GM23338 (cell line): ENCODE results near the gene B3GALT5. TPM values are rescaled to one million over a fixed set of nuclear protein-coding genes. Genes with fewer than 3 reads are reported as not detected.

Experiments used
- ATAC-seq: fragments of 200-7000 bp; cut with Tn5 transposase; 3 replicates; pipeline ENCODE4 v1.9.1; 2020
- DNase-seq: peaks from one replicate; pipeline ENCODE4 v3.0.0-alpha.2; 2015; ENCODE audit warnings: low spot score
- H2AFZ ChIP-seq: fragments of 200-600 bp; sonication (generic); 2 replicates; pipeline ENCODE4 v1.8.0; 2016; ENCODE audit warnings: antibody characterized with exemption, mild to moderate bottlenecking, moderate library complexity
- H3F3A ChIP-seq: fragments of 200-600 bp; sonication (generic); replicated peaks from 2 replicates; pipeline ENCODE4 v1.8.0; 2017; ENCODE audit warnings: antibody characterized with exemption, mixed run types, low read depth
- H3K27ac ChIP-seq: fragments of 200-600 bp; sonication (generic); 2 replicates; pipeline ENCODE4 v1.6.1; 2016; ENCODE audit warnings: low read depth
- H3K27me3 ChIP-seq: fragments of 200-600 bp; sonication (generic); 2 replicates; pipeline ENCODE4 v1.8.0; 2016; ENCODE audit warnings: mild to moderate bottlenecking, mixed run types, moderate library complexity; ENCODE audit not compliant: insufficient read depth
- H3K36me3 ChIP-seq: fragments of 200-600 bp; sonication (generic); 2 replicates; pipeline ENCODE4 v1.8.0; 2016; ENCODE audit warnings: mild to moderate bottlenecking; ENCODE audit not compliant: insufficient read depth
- H3K4me1 ChIP-seq: fragments of 200-600 bp; sonication (generic); 2 replicates; pipeline ENCODE4 v1.8.0; 2016; ENCODE audit warnings: mild to moderate bottlenecking, moderate library complexity; ENCODE audit not compliant: insufficient read depth
- H3K4me2 ChIP-seq: fragments of 200-600 bp; sonication (generic); 2 replicates; pipeline ENCODE4 v1.7.1; 2017; ENCODE audit warnings: mixed run types
- H3K4me3 ChIP-seq: fragments of 200-600 bp; sonication (generic); 2 replicates; pipeline ENCODE4 v1.6.1; 2016; ENCODE audit warnings: mixed run types
- H3K79me2 ChIP-seq: fragments of 200-600 bp; sonication (generic); replicated peaks from 2 replicates; pipeline ENCODE4 v1.8.0; 2017; ENCODE audit warnings: mild to moderate bottlenecking; ENCODE audit not compliant: insufficient read depth
- H3K9me2 ChIP-seq: fragments of 200-600 bp; sonication (generic); 2 replicates; pipeline ENCODE4 v1.8.0; 2017; ENCODE audit not compliant: insufficient read depth
- H4K20me1 ChIP-seq: fragments of 200-600 bp; sonication (generic); replicated peaks from 2 replicates; pipeline ENCODE4 v1.8.0; 2017; ENCODE audit warnings: mild to moderate bottlenecking; ENCODE audit not compliant: insufficient read depth
- H3K27ac Mint-ChIP-seq: 2 replicates; pipeline ENCODE4 v1.8.0; 2020; ENCODE audit warnings: inconsistent platforms, mild to moderate bottlenecking, moderate library complexity, mixed read lengths
- H3K27me3 Mint-ChIP-seq: 3 replicates; pipeline ENCODE4 v1.8.0; 2022; ENCODE audit warnings: low read depth, mild to moderate bottlenecking, moderate library complexity, mixed read lengths, inconsistent platforms; ENCODE audit not compliant: insufficient read depth, poor library complexity
- H3K36me3 Mint-ChIP-seq: 3 replicates; pipeline ENCODE4 v1.8.0; 2021; ENCODE audit warnings: low read depth, mild to moderate bottlenecking, inconsistent platforms, moderate library complexity, mixed read lengths
- H3K4me1 Mint-ChIP-seq: 3 replicates; pipeline ENCODE4 v1.8.0; 2020; ENCODE audit warnings: mild to moderate bottlenecking, inconsistent platforms, mixed read lengths
- H3K4me3 Mint-ChIP-seq: 3 replicates; pipeline ENCODE4 v1.8.0; 2021; ENCODE audit warnings: moderate library complexity, mild to moderate bottlenecking, inconsistent platforms, mixed read lengths
- H3K9me3 Mint-ChIP-seq: 3 replicates; pipeline ENCODE4 v1.8.0; 2020; ENCODE audit warnings: moderate library complexity, mild to moderate bottlenecking, inconsistent platforms, mixed read lengths
- CREB1 ChIP-seq: fragments of 250-450 bp; sonication (Bioruptor Pico); IDR thresholded peaks from 2 replicates; pipeline ENCODE4 v1.5.0; 2020; ENCODE audit warnings: low read depth, mild to moderate bottlenecking, moderate library complexity
- EZH2 ChIP-seq: fragments of 200-600 bp; sonication (generic); IDR thresholded peaks from one replicate; pipeline ENCODE4 v1.8.0; 2017; ENCODE audit warnings: antibody characterized with exemption, mild to moderate bottlenecking, low read depth; ENCODE audit not compliant: unreplicated experiment
- NANOG ChIP-seq: IDR thresholded peaks from 2 replicates; pipeline ENCODE4 v1.6.1; 2016; ENCODE audit warnings: antibody characterized with exemption, borderline replicate concordance
- ZNF331 ChIP-seq: fragments of 250-450 bp; sonication (Bioruptor Pico); IDR thresholded peaks from 2 replicates; pipeline ENCODE4 v1.5.0; 2020; ENCODE audit warnings: low read depth, mild to moderate bottlenecking, moderate library complexity
- polyA plus RNA-seq: library from polyadenylated mRNA; unstranded; fragments of >200 nt; fragmentation: Nextera tagmentation; extraction: Ambion mirVana; gene quantifications from 2 replicates; pipeline ENCODE4 v1.2.1, GENCODE V29; 2016
- total RNA-seq: library from RNA; depleted of rRNA; stranded (reverse); fragments of >200 nt; shearing (Covaris generic); gene quantifications from 2 replicates; pipeline ENCODE4 v1.2.3, GENCODE V29; 2014
- TF ChIP-seq, protein P1 (sequence below), 2 experiments: fragments of 200-600 bp in 1 of 2; sonication (generic) in 1 of 2; conservative IDR thresholded peaks; 2 replicates each; pipeline versions ENCODE4 v1.5.1 to v1.6.1; 2016 to 2017; ENCODE audit warnings: antibody characterized with exemption in 2 of 2, low read depth in 2 of 2, mild to moderate bottlenecking in 2 of 2, moderate library complexity in 1 of 2
- TF ChIP-seq, protein P2 (sequence below): IDR thresholded peaks from 2 replicates; pipeline ENCODE4 v1.6.1; 2016; ENCODE audit warnings: antibody characterized with exemption
- TF ChIP-seq, protein P3 (sequence below): fragments of 250-450 bp; sonication (Bioruptor Pico); IDR thresholded peaks from 2 replicates; pipeline ENCODE4 v1.5.0; 2020; ENCODE audit warnings: mild to moderate bottlenecking, moderate library complexity

Gene B3GALT5
- total and polyA plus RNA-seq, 2 experiments from 2014 or later: 6.2 to 37.5 TPM

DNA sequence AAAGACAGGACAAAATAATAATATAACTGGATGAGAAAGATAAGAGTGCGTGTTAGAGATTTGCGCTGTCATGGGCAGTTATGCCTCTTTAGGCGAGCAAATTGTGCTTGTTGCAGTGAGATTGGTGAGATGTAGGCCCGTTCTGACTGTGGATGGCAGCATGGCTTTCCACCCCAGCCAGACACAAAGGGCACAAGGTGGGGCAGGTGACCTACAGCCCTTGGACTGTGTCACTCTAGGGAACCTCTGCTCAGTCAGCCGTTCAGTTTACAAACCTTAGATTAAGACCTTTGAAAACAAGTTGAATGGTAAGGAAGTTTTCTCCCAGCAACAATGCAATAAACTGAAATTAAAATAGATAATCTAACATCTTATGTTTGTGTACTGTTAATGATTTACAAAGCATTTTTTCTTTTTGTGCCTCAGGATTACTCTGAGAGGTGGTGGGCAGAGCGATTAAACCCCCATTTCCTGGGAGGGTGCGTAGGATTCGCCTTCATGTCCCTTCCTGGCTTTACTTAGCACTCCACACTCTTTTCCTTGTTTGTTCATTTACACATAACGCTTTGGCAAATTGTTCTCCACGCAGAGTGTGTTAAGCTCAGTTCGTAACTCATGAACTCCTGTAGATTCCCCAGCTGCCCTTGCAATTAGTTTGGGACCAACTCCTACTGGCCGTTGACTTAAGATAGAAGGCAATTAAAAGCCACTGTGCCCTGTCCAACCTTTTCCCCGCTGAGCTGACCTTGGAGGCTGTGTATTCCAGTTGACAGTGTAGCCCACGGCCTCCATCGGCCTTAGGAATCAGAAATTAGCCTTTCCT, 74.1 kb downstream of the B3GALT5 start:
- no peak for TF ChIP-seq CREB1 (CRISPR knock-in tag)
- TF ChIP-seq, protein P1, sequence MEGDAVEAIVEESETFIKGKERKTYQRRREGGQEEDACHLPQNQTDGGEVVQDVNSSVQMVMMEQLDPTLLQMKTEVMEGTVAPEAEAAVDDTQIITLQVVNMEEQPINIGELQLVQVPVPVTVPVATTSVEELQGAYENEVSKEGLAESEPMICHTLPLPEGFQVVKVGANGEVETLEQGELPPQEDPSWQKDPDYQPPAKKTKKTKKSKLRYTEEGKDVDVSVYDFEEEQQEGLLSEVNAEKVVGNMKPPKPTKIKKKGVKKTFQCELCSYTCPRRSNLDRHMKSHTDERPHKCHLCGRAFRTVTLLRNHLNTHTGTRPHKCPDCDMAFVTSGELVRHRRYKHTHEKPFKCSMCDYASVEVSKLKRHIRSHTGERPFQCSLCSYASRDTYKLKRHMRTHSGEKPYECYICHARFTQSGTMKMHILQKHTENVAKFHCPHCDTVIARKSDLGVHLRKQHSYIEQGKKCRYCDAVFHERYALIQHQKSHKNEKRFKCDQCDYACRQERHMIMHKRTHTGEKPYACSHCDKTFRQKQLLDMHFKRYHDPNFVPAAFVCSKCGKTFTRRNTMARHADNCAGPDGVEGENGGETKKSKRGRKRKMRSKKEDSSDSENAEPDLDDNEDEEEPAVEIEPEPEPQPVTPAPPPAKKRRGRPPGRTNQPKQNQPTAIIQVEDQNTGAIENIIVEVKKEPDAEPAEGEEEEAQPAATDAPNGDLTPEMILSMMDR (conservative IDR thresholded peaks at IDR 0.05; ENCODE audit: low read depth in 2 of 2): no peak
- TF ChIP-seq, protein P2, sequence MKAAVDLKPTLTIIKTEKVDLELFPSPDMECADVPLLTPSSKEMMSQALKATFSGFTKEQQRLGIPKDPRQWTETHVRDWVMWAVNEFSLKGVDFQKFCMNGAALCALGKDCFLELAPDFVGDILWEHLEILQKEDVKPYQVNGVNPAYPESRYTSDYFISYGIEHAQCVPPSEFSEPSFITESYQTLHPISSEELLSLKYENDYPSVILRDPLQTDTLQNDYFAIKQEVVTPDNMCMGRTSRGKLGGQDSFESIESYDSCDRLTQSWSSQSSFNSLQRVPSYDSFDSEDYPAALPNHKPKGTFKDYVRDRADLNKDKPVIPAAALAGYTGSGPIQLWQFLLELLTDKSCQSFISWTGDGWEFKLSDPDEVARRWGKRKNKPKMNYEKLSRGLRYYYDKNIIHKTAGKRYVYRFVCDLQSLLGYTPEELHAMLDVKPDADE: no peak
- TF ChIP-seq ZNF331 (CRISPR knock-in tag): no peak
- TF ChIP-seq, protein P3, sequence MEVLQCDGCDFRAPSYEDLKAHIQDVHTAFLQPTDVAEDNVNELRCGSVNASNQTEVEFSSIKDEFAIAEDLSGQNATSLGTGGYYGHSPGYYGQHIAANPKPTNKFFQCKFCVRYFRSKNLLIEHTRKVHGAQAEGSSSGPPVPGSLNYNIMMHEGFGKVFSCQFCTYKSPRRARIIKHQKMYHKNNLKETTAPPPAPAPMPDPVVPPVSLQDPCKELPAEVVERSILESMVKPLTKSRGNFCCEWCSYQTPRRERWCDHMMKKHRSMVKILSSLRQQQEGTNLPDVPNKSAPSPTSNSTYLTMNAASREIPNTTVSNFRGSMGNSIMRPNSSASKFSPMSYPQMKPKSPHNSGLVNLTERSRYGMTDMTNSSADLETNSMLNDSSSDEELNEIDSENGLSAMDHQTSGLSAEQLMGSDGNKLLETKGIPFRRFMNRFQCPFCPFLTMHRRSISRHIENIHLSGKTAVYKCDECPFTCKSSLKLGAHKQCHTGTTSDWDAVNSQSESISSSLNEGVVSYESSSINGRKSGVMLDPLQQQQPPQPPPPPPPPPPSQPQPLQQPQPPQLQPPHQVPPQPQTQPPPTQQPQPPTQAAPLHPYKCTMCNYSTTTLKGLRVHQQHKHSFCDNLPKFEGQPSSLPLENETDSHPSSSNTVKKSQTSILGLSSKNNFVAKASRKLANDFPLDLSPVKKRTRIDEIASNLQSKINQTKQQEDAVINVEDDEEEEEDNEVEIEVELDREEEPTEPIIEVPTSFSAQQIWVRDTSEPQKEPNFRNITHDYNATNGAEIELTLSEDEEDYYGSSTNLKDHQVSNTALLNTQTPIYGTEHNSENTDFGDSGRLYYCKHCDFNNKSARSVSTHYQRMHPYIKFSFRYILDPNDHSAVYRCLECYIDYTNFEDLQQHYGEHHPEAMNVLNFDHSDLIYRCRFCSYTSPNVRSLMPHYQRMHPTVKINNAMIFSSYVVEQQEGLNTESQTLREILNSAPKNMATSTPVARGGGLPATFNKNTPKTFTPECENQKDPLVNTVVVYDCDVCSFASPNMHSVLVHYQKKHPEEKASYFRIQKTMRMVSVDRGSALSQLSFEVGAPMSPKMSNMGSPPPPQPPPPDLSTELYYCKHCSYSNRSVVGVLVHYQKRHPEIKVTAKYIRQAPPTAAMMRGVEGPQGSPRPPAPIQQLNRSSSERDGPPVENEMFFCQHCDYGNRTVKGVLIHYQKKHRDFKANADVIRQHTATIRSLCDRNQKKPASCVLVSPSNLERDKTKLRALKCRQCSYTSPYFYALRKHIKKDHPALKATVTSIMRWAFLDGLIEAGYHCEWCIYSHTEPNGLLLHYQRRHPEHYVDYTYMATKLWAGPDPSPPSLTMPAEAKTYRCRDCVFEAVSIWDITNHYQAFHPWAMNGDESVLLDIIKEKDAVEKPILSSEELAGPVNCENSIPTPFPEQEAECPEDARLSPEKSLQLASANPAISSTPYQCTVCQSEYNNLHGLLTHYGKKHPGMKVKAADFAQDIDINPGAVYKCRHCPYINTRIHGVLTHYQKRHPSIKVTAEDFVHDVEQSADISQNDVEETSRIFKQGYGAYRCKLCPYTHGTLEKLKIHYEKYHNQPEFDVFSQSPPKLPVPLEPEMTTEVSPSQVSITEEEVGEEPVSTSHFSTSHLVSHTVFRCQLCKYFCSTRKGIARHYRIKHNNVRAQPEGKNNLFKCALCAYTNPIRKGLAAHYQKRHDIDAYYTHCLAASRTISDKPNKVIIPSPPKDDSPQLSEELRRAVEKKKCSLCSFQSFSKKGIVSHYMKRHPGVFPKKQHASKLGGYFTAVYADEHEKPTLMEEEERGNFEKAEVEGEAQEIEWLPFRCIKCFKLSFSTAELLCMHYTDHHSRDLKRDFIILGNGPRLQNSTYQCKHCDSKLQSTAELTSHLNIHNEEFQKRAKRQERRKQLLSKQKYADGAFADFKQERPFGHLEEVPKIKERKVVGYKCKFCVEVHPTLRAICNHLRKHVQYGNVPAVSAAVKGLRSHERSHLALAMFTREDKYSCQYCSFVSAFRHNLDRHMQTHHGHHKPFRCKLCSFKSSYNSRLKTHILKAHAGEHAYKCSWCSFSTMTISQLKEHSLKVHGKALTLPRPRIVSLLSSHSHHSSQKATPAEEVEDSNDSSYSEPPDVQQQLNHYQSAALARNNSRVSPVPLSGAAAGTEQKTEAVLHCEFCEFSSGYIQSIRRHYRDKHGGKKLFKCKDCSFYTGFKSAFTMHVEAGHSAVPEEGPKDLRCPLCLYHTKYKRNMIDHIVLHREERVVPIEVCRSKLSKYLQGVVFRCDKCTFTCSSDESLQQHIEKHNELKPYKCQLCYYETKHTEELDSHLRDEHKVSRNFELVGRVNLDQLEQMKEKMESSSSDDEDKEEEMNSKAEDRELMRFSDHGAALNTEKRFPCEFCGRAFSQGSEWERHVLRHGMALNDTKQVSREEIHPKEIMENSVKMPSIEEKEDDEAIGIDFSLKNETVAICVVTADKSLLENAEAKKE (CRISPR knock-in tag): no peak
- TF ChIP-seq NANOG: no peak
- no peak for TF ChIP-seq EZH2
- DNase-seq (no peak), ATAC-seq (no peak)
- H3K9me3 Mint-ChIP-seq: peaks cover 20% of the 10 kb centered on the region
- Histone ChIP-seq H3K9me2 (no peaks in the 10 kb centered on the region), H3K27me3 (no peaks in the 10 kb centered on the region), H3K36me3 (no peaks in the 10 kb centered on the region), H3K4me1 (no peaks in the 10 kb centered on the region), H3K4me3 (no peak overlapping the region), H2AFZ (no peak overlapping the region), H4K20me1 (no peaks in the 10 kb centered on the region), H3F3A (no peaks in the 10 kb centered on the region), H3K4me2 (no peak overlapping the region), H3K27ac (no peak overlapping the region), H3K79me2 (no peaks in the 10 kb centered on the region)
- H3K36me3 Mint-ChIP-seq: peaks cover 21% of the 10 kb centered on the region
- H3K4me3 Mint-ChIP-seq: no peak overlapping the region
- peaks cover 2% of the 10 kb centered on the region for H3K27me3 Mint-ChIP-seq
- no peak overlapping the region for H3K27ac Mint-ChIP-seq
- H3K4me1 Mint-ChIP-seq: peaks cover 7% of the 10 kb centered on the region; the same call in 2 of the 3 replicates
